NB4 (cell line): ENCODE results near the gene HLA-DOA.

ENCODE experiments used
- MYC ChIP-seq: IDR thresholded peaks from 2 replicates; pipeline ENCODE4 v1.6.1; 2011; ENCODE audit warnings: low read depth, low read length
- POLR2A ChIP-seq: IDR thresholded peaks from 2 replicates; pipeline ENCODE4 v1.6.1; 2011; ENCODE audit warnings: mild to moderate bottlenecking; ENCODE audit not compliant: insufficient read length; ENCODE audit errors: extremely low read depth
- TF ChIP-seq, protein P1 (sequence below): IDR thresholded peaks from one replicate; pipeline ENCODE4 v1.5.1; 2012; ENCODE audit warnings: low read depth, low read length
- TF ChIP-seq, protein P2 (sequence below): IDR thresholded peaks from 2 replicates; pipeline ENCODE4 v1.6.1; 2011; ENCODE audit warnings: low read depth, low read length

DNA sequence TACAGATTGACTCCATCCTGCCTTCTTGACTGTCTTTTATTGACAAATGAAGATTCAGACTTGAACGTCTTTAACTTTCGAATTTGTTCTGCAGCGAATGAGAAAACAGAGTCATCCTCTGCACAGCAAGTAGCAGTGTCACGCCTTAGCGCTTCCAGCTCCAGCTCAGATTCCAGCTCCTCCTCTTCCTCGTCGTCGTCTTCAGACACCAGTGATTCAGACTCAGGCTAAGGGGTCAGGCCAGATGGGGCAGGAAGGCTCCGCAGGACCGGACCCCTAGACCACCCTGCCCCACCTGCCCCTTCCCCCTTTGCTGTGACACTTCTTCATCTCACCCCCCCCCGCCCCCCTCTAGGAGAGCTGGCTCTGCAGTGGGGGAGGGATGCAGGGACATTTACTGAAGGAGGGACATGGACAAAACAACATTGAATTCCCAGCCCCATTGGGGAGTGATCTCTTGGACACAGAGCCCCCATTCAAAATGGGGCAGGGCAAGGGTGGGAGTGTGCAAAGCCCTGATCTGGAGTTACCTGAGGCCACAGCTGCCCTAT lies 28.8 kb downstream of the HLA-DOA start:
- TF ChIP-seq, protein P1, sequence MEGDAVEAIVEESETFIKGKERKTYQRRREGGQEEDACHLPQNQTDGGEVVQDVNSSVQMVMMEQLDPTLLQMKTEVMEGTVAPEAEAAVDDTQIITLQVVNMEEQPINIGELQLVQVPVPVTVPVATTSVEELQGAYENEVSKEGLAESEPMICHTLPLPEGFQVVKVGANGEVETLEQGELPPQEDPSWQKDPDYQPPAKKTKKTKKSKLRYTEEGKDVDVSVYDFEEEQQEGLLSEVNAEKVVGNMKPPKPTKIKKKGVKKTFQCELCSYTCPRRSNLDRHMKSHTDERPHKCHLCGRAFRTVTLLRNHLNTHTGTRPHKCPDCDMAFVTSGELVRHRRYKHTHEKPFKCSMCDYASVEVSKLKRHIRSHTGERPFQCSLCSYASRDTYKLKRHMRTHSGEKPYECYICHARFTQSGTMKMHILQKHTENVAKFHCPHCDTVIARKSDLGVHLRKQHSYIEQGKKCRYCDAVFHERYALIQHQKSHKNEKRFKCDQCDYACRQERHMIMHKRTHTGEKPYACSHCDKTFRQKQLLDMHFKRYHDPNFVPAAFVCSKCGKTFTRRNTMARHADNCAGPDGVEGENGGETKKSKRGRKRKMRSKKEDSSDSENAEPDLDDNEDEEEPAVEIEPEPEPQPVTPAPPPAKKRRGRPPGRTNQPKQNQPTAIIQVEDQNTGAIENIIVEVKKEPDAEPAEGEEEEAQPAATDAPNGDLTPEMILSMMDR: no peak
- TF ChIP-seq POLR2A: no peak
- no peak for TF ChIP-seq MYC
- TF ChIP-seq, protein P2, sequence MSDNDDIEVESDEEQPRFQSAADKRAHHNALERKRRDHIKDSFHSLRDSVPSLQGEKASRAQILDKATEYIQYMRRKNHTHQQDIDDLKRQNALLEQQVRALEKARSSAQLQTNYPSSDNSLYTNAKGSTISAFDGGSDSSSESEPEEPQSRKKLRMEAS: no peak
